ENCODE measurements around the gene GRM4.

GRCh38 chr6:34170346-34170745 is 24.5 kb upstream of the GRM4 start:
- TF ChIP-seq POLR2A (IDR thresholded peaks at IDR 0.05) (no peak), CTCF (IDR thresholded peaks at IDR 0.05 in 8 of 11, conservative IDR thresholded peaks at IDR 0.05 in 3 of 11) (no peak)
